Osteocyte (in vitro differentiated cells): ENCODE measurements around the gene RHOXF2. TPM values are rescaled to one million over a fixed set of nuclear protein-coding genes. Genes with fewer than 3 reads are reported as not detected.
"Not testable (repeated sequence)": the region's sequence is repeated elsewhere in the genome, so short reads cannot be mapped to it uniquely, and the experiment has no call there.

Source experiments
- DNase-seq: peaks from one replicate; pipeline ENCODE4 v3.0.0; 2021; ENCODE audit warnings: mixed read lengths; ENCODE audit not compliant: unreplicated experiment; ENCODE audit errors: extremely low spot score
- H3K27ac Mint-ChIP-seq: one replicate; pipeline ENCODE4 v1.8.0; 2021; ENCODE audit warnings: mild to moderate bottlenecking, mixed read lengths; ENCODE audit not compliant: unreplicated experiment
- H3K27me3 Mint-ChIP-seq: one replicate; pipeline ENCODE4 v1.8.0; 2021; ENCODE audit warnings: mixed read lengths; ENCODE audit not compliant: unreplicated experiment
- H3K36me3 Mint-ChIP-seq: one replicate; pipeline ENCODE4 v1.8.0; 2021; ENCODE audit warnings: mixed read lengths; ENCODE audit not compliant: unreplicated experiment
- H3K4me1 Mint-ChIP-seq: one replicate; pipeline ENCODE4 v1.8.0; 2021; ENCODE audit warnings: mixed read lengths; ENCODE audit not compliant: unreplicated experiment
- H3K4me3 Mint-ChIP-seq: one replicate; pipeline ENCODE4 v1.8.0; 2021; ENCODE audit warnings: mild to moderate bottlenecking, moderate library complexity, mixed read lengths; ENCODE audit not compliant: unreplicated experiment
- H3K9me3 Mint-ChIP-seq: one replicate; pipeline ENCODE4 v1.8.0; 2021; ENCODE audit warnings: mixed read lengths; ENCODE audit not compliant: unreplicated experiment
- CTCF ChIP-seq: fragments of 200-600 bp; sonication (generic); IDR thresholded peaks from 2 replicates; pipeline ENCODE4 v1.5.0; 2021; ENCODE audit warnings: antibody characterized with exemption, mild to moderate bottlenecking, moderate library complexity
- long read RNA-seq: library from polyadenylated mRNA; unstranded; transcript quantifications from one replicate; pipeline ENCODE4 v2.0.0, GENCODE V29; 2021
- total RNA-seq: library from RNA; stranded (reverse); gene quantifications from 2 replicates; pipeline ENCODE4 v1.2.1, GENCODE V29; 2021

RHOXF2 gene
- total RNA-seq = not detected in 2 replicates
- long read RNA-seq = 0 reads

GRCh38 chrX:120158313-120158712, at the start of gene RHOXF2:
RHOXF2 (plus strand) TSS chrX:120158613; CDS start chrX:120158751, 138 bp downstream.
- H3K4me1 Mint-ChIP-seq, H3K36me3 Mint-ChIP-seq, H3K4me3 Mint-ChIP-seq, H3K27me3 Mint-ChIP-seq, H3K27ac Mint-ChIP-seq, DNase-seq, H3K9me3 Mint-ChIP-seq: not testable (repeated sequence)

DNA sequence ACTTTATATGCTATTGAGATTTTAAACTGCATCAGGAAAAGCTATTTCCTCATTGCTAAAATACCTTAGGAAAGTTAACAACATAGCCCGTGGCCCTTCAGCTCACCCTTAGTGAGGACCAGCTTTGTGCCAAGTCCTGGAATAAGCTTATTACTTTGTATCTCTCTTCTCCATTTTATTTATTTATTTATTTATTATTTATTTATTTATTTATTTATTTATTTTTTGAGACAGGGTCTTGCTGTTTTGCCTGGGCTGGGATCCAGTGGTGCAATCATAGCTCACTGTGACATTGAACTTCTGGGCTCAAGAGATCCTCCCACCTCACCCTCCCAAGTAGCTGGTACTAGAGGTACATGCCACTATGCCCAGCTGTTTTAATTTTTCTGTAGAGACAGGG, 49.0 kb upstream of the RHOXF2 start:
- H3K4me3 Mint-ChIP-seq = no peak overlapping the region
- no peak for TF ChIP-seq CTCF
- DNase-seq = no peak
- H3K36me3 Mint-ChIP-seq = no peaks in the 10 kb centered on the region
- peaks cover 9% of the 10 kb centered on the region for H3K9me3 Mint-ChIP-seq
- H3K27ac Mint-ChIP-seq = no peak overlapping the region
- no peaks in the 10 kb centered on the region for H3K4me1 Mint-ChIP-seq
- no peaks in the 10 kb centered on the region for H3K27me3 Mint-ChIP-seq

- H3K27ac Mint-ChIP-seq = no peak overlapping the region
- no peaks in the 10 kb centered on the region for H3K4me1 Mint-ChIP-seq
- DNase-seq = no peak
- no peaks in the 10 kb centered on the region for H3K36me3 Mint-ChIP-seq
- TF ChIP-seq CTCF = no peak
- no peaks in the 10 kb centered on the region for H3K27me3 Mint-ChIP-seq
- no peak overlapping the region for H3K4me3 Mint-ChIP-seq
- H3K9me3 Mint-ChIP-seq = peaks cover 9% of the 10 kb centered on the region
Measured at GRCh38 chrX:120111611-120112010, 46.8 kb upstream of the RHOXF2 start.

DNA sequence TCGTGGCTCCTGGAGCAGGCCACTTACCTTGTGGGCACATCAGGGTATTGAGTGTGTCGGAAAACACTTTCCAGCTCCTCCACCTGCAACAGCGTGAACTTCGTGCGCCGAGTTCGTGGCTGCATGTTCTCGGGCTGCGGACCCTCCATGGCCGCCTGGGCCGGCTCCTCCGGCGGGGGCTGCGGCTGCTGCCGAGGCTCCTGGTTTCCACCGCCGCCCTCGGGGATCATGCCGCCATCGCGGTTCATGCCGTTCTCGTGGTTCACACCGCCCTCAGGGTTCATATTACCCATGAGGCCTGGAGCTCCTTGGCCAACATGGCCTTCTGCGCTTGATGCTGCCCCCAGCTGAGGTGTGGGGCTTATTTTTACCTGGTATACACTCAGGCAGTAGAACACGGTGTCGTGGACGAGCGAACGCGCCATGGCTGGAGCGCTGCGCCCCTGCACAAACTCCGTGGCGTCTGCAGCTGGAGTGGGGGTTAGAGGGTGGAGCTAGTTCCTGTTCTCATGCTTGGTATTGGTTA, 42.9 kb upstream of the RHOXF2 start, which contains the start of gene RHOXF1:
Gene RHOXF1, minus strand, starts transcription at position 476 of the 526 bp plus-strand sequence. Its CDS starts 51 bp downstream, at position 425.
- Mint-ChIP-seq H3K4me1 (no peaks in the 10 kb centered on the region), H3K4me3 (no peak within 1 kb of the TSS), H3K27ac (no peak within 1 kb of the TSS), H3K36me3 (no peaks in the 10 kb centered on the region), H3K27me3 (peaks cover 2% of the 10 kb centered on the region), H3K9me3 (peaks cover 9% of the 10 kb centered on the region)
- no peak for DNase-seq
- TF ChIP-seq CTCF = no peak

DNA sequence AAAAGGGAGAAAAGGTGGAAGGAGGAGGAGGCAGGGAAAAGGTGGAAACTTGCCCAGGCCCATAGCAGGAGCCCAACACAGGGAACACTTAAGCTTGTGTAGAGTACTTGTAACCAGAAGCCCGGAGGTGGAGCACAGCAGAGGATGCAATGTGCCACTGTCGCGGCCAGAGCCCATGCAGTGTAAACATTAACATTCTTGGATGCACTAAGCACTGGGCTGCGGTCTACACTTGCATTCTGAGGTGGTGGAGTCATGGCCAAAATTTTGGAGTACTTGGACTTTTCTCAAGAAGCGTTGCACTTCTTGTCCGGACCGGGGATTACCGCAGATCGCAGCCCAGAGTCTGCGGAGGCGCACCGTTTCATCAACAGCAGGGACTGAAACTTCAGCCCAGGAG, 38.2 kb upstream of the RHOXF2 start:
- DNase-seq = no peak
- TF ChIP-seq CTCF = no peak
- Mint-ChIP-seq H3K27me3 (peaks cover 5% of the 10 kb centered on the region), H3K9me3 (no peaks in the 10 kb centered on the region), H3K4me3 (no peak overlapping the region), H3K36me3 (no peaks in the 10 kb centered on the region), H3K4me1 (no peaks in the 10 kb centered on the region), H3K27ac (no peak overlapping the region)

- Mint-ChIP-seq H3K27me3 (peaks cover 3% of the 10 kb centered on the region), H3K36me3 (no peaks in the 10 kb centered on the region), H3K27ac (no peak overlapping the region), H3K4me3 (no peak overlapping the region), H3K9me3 (no peaks in the 10 kb centered on the region), H3K4me1 (no peaks in the 10 kb centered on the region)
- TF ChIP-seq CTCF = no peak
- DNase-seq = no peak
Measured at GRCh38 chrX:120125444-120125843, 33.0 kb upstream of the RHOXF2 start.

- not testable (repeated sequence) for H3K9me3 Mint-ChIP-seq, H3K27ac Mint-ChIP-seq, H3K27me3 Mint-ChIP-seq, H3K36me3 Mint-ChIP-seq, DNase-seq, H3K4me3 Mint-ChIP-seq, H3K4me1 Mint-ChIP-seq
Measured at GRCh38 chrX:120128306-120128846, 30.0 kb upstream of the RHOXF2 start.
